ENCODE data around the gene POLR2F.
"Not testable (repeated sequence)": the region's sequence is repeated elsewhere in the genome, so short reads cannot be mapped to it uniquely, and the experiment has no call there.

POLR2F gene

DNA sequence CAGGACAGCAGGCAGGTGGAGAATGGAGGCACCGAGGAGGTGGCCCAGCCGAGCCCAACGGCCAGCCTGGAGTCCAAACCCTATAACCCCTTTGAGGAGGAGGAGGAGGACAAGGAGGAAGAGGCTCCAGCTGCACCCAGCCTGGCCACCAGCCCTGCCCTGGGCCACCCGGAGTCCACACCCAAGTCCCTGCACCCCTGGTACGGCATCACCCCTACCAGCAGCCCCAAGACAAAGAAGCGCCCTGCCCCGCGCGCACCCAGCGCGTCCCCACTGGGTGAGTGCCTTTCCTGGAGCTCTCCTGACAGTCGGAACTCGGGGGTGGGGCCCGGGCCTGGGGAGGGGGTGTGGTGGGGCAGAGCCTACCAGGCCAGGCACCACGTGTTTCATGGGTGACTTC, 27.7 kb upstream of the POLR2F start:
- no peak for DNase-seq

DNA sequence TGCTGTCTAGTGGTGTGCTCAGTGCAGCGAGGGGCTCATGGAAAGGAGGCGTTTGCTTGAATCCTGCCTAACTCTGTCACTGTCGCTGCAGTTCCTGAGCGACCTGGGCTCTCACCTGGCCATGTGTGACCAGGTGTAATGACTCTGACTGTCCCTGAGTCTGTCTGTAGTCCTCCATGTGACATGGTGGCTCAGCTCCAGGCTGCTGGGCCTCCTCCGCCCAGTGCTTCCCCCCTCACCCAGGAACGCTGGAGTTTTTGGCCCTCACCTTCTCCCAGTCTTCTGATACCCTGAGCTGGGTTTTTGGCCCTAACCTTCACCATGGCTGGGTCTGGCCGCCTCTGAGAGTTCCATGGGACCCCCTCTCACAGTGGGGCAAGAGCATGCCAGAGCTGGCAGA, 27.1 kb upstream of the POLR2F start:
- no peak for DNase-seq

DNA sequence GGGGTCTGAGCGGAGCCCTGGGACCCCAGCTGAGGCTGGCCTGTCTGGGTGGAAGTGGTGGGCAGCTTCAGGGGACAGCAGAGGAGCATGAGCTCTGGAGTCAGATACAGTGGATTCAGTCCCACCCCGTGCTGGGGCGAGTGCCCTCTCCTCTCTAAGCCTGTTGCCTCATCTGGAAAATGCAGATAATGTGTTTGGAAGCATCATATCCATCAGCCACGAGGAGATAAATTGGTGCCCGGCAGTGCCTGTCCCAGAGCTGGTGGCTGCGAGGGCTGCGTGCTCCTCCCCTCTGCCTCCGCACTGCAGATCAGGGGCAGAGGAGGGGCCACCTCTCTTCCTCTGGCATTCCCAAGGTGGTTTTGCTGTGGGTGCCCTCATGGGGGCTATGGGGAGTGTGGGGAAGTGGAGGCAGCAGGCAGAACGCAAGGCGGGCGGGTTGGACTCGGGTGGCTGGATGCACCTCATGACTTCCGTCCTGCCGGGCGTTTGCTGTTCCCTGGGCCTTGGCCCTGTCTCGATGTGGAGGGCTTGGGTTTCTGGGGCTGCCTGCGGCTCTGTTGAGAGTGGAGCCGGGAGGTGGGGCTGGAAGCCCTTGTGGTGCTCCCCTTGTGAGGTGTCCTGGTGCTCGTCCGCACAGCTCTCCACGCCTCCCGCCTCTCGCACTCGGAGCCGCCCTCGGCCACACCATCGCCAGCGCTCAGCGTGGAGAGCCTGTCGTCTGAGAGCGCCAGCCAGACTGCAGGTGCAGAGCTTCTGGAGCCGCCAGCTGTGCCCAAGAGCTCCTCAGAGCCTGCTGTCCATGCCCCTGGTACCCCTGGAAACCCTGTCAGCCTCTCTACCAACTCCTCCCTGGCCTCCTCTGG, 26.5 kb upstream of the POLR2F start:
- no peak for DNase-seq

GRCh38 chr22:37927637-37927936, 25.9 kb upstream of the POLR2F start:
- no peak for DNase-seq

- DNase-seq, result no peak
Observed at GRCh38 chr22:37929390-37929789, 24.1 kb upstream of the POLR2F start.

DNA sequence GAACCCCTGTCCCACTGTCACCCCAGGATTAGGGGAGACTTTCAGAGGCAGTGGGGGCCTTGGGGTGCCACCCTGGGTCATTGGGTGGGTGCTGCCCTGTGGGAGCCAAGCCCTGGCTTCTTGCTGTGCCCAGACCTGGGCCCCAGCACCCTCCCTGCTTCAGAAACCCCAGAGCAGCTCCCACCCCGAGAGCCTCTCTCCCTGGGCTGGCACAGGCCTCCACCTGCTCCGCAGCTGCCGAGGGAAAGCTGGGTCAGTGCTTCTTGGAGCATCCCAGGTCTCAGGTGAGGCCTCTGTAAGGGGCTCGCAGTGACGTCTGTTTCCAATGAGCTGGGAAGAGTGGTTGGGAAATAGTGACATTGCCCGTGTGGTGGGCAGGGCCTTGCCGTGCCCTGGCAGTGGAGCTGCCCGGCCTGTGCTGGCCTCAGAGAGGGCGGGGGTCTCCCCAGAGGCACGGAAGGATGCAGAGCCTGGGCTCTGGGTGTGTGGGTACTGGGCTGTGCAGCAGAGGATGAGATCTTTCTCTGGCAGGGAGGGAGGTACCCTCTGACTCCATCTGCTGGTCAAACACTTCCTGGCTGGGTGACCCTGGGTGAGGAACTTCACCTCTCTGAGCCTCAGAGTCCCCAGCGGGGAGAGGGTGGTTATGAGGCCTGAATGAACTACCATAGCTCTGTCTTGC, 23.1 kb upstream of the POLR2F start:
- DNase-seq, result no peak

DNA sequence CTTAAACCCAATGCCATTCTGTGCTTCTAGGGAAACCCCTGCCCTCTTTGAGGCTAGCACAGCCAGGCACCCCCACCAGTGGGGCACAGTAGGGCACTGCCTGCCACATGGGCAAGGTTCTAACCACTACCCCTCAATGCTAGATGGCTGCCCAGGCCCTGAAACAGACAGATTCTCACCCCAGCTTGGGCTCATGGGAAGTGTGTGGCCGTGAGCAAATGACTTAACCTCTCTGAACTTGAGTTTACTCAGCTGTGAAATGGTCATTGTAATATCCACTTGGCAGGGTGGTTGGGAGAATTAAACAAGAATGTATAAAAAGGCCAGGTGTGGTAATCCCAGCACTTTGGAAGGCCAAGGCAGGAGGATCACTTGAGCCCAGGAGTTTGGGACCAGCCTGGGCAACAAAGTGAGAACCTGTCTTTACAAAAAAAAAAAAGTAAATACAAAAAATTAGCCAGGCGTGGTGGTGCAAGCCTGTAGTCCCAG, 22.5 kb upstream of the POLR2F start:
- DNase-seq, result no peak

DNA sequence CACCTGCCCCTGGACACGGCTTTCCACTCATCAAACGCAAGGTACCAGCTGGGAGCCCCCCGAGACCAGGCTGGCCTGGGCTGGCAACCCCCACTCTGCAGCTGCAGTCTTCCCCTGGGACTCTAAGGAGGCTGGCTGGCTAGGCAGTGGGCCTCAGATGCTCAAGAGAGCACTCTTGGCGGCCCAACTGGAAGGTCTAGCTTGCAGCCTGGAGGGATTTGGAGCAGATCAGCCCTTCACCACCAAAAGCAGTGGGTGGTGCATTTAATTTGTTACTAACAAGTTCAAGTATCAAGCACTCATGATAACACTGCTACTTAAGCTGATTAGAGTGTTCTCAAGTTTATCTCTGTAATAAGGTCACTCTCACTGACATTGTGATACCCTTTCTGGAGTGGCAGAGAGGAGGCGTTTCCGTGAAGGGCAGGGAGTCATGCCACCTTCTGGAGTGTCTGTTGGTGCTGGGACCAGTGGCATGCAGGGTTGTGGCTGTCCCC, 21.6 kb upstream of the POLR2F start:
- DNase-seq, result no peak

DNA sequence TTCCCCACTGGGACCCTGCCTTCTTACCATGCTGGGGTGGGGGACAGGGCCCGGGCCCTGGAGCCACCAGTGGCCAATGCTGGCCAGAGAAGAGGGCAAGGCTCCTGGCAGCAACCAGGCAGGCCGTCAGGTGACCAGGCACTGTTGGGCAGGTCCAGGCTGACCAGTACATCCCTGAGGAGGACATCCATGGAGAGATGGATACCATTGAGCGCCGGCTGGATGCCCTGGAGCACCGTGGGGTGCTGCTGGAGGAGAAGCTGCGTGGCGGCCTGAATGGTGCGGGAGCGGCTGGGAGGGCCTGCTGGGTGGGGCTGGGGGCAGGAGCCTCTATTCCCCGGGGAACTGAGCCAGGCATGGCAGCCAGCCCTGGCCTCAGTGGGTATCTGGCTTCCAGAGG, 21.1 kb upstream of the POLR2F start:
- no peak for DNase-seq

- no peak for DNase-seq
Observed at GRCh38 chr22:37932821-37933578, 20.5 kb upstream of the POLR2F start.

DNA sequence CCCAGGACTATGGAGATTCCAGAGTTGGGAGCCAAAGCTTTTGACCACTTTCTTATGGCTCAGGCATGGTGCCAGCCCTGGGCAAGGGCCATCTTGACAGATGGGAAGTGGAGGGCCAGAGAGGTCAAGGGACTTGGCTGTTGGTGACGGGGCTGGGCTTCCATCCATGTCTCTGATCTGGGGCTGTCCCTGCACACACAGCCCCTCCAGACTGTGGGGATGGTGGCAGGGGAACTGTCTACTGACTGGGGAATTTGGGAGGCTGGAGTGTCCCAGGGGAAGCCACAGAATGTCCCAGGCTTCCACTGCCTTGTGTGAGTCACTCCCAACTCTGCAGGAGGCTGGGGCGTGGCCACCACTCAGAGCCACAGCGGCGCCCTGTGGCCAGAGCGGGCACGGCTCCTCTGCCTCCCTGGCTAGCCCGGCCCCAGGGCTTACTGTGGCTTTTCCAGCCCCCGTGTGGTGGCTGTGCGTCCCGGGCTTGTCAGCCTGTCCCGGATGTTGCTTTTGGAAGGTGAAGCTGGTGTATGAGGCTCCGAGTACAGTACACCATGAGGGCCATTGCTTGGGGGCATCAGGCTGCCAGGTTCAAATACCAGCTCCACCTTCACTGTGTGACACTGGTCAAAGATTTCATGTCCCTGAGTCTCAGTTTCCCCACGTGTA, 19.7 kb upstream of the POLR2F start:
- peak; percentile 72 for DNase-seq

DNA sequence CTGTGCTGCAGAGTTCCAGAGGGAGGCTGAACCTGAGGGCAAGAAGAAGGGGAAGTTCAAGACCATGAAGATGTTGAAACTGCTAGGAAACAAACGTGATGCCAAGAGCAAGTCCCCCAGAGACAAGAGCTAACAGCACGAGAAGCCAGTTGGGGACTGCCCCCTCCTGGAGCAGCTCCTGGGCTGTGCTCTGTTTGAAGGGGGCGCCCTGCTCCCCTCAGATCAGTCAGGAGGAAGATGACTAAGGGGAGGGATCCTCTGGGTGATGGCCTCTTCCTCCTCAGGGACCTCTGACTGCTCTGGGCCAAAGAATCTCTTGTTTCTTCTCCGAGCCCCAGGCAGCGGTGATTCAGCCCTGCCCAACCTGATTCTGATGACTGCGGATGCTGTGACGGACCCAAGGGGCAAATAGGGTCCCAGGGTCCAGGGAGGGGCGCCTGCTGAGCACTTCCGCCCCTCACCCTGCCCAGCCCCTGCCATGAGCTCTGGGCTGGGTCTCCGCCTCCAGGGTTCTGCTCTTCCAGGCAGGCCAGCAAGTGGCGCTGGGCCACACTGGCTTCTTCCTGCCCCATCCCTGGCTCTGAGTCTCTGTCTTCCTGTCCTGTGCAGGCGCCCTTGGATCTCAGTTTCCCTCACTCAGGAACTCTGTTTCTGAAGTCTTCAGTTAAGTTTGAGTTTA, 12.7 kb upstream of the POLR2F start:
- DNase-seq, result no peak

DNA sequence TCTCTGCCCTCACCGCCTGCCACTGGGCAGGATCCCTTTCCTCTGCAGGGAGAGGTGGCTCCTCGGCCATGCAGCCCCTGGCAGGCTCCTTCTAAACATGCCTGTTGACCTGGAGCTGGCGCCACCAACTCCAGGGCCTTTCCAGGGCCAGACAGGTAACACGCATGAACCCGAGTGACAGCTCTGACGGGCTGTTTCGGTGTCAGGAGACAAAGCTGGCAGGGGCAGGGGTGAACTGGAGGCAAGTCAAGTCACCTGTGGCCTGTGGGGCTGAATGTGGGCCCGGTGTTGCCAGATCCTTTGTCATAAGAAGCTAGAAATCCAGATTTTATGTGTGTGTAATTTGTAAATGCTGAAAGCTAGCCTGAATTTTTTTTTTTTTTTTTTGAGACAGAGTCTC, 11.4 kb upstream of the POLR2F start:
- no peak for DNase-seq

DNA sequence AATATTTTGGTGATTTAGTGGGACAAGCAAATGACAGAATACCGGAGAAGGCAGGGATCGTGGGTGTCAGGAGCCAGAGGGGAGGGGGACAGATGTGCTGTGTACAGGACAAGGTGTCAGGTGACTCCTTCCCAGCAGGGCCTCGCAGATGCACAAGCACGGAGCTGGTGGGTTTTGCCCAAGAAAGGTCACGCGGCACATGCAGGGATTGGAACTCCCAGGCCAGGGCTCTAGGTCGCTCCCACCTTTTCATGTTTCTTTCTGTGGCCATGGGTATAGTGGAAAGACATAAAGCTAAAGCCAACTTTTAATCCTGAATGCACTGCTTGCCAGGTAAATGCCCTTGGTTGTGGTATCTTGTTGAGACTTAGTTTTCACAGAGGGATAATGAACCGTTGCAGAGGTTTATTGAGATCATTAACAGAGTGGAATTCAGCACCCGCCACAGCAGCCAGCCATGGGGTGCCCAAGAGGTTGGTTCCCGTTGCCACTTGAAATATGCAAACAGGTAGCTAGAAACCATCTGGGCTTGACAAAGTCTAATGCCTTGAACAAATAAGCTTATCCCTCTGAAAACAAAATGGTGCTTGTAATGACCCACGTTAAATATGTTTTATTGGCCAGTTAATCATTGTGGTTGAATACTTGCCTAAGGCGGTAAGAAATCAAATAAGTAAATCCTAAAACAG, 10.2 kb upstream of the POLR2F start:
- no peak for DNase-seq

DNA sequence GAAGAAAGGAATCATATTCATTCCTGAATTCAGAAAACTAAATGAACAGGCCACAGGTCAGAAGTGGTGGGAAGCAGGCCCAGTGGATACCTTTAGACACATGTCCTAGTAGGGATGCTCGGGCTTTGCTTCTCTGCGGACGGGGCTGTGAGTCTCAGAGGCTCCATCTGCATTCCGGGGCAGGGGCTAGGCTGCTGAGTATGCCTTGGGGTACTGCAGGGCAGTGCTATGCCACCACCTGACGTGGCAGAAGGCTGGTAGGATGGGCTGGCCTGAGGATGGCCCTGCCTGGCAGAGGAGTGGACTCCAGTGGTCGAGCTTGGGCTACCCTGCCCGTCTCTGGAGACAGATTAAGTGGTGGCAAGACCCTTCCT, 9.7 kb upstream of the POLR2F start:
- DNase-seq, result no peak

GRCh38 chr22:37944423-37944822, 9.1 kb upstream of the POLR2F start:
- not testable (repeated sequence) for DNase-seq

DNA sequence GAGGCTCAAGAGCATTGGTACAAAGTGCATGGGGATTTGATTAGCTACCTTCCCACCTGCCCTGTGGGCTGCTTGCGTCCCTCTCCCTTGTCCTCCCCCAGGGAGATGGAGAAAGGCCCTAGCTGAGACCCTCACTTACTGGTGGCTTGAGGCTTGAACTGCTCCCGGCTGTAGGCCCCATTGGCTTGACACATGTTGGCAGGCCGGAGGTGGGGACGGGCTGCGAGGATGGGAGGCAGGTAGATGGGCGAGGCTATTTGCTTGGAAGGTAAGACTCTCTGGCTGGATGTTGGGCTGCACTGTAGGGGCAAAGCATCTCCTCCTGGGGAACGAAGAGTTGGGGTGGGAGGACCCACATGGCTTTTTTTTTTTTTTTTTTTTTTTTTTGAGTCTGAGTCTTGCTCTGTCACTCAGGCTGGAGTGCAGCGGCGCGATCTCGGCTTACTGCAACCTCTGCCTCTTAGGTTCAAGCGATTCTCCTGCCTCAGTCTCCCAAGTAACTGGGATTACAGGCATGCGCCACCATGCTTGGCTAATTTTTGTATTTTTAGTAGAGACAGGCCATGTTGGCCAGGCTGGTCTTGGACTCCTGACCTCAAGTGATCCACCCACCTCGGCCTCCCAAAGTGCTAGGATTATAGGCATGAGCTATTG, 6.2 kb upstream of the POLR2F start:
- not testable (repeated sequence) for DNase-seq

GRCh38 chr22:37951305-37951704, 2.2 kb upstream of the POLR2F start:
- no peak for DNase-seq

DNA sequence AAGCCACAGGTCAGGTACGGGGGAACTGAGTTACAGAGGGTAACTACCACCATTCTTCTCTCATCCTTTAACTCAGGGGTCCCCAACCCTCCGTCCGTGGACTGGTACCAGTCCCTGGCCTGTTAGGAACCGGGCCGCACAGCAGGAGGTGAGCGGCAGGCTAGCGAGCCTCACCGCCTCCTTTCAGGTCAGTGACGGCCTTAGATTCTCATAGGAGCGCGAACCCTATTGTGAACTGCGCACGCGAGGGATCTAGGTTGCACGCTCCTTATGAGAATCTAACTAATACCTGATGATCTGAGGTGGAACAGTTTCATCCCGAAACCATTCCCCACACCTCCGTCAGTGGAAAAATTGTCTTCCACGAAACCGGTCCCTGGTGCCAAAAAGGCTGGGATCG, 870 bp upstream of the POLR2F start:
- DNase-seq, result not testable (repeated sequence)

- no peak for DNase-seq
Observed at GRCh38 chr22:37953062-37953436, 450 bp upstream of the POLR2F start.

- no peak for DNase-seq
Observed at GRCh38 chr22:37954686-37955085, 1.2 kb downstream of the POLR2F start.

Measured in effector CD4-positive, alpha-beta T cell (primary cell).